H9 (cell line): ENCODE data around the gene GARNL3. TPM values are rescaled to one million over a fixed set of nuclear protein-coding genes. Genes with fewer than 3 reads are reported as not detected.

Experiments
- DNase-seq: peaks from one replicate; pipeline ENCODE4 v3.0.0-alpha.2; 2017
- H2AFZ ChIP-seq: one replicate; pipeline ENCODE4 v1.6.1; 2013; ENCODE audit warnings: mild to moderate bottlenecking, low read length, control low read depth, moderate library complexity
- H2AK5ac ChIP-seq: 2 replicates; pipeline ENCODE4 v1.6.1; 2013; ENCODE audit warnings: low read length, control low read depth, mixed read lengths; ENCODE audit not compliant: insufficient read length
- H2BK120ac ChIP-seq: one replicate; pipeline ENCODE4 v1.6.1; 2013; ENCODE audit warnings: low read depth, mild to moderate bottlenecking, low read length, control low read depth, inconsistent platforms; ENCODE audit not compliant: poor library complexity, severe bottlenecking
- H2BK12ac ChIP-seq: 2 replicates; pipeline ENCODE4 v1.6.1; 2013; ENCODE audit warnings: low read length, control low read depth, mixed read lengths, low read depth; ENCODE audit not compliant: insufficient read length
- H2BK15ac ChIP-seq: 2 replicates; pipeline ENCODE4 v1.6.1; 2013; ENCODE audit warnings: low read depth, low read length, control low read depth
- H2BK20ac ChIP-seq: one replicate; pipeline ENCODE4 v1.6.1; 2013; ENCODE audit warnings: low read depth, mild to moderate bottlenecking, low read length, control low read depth, inconsistent platforms; ENCODE audit not compliant: poor library complexity, severe bottlenecking
- H2BK5ac ChIP-seq: 2 replicates; pipeline ENCODE4 v1.6.1; 2013; ENCODE audit warnings: low read length, control low read depth, mixed read lengths; ENCODE audit not compliant: insufficient read length
- H3K14ac ChIP-seq: 2 replicates; pipeline ENCODE4 v1.6.1; 2013; ENCODE audit warnings: low read length, control low read depth; ENCODE audit not compliant: insufficient read depth
- H3K18ac ChIP-seq: 2 replicates; pipeline ENCODE4 v1.6.1; 2013; ENCODE audit warnings: low read depth, mild to moderate bottlenecking, mixed read lengths, low read length, control low read depth; ENCODE audit not compliant: insufficient read length
- H3K23ac ChIP-seq: 2 replicates; pipeline ENCODE4 v1.6.1; 2013; ENCODE audit warnings: low read length, control low read depth, mixed read lengths, low read depth; ENCODE audit not compliant: insufficient read length
- H3K23me2 ChIP-seq: 2 replicates; pipeline ENCODE4 v1.6.1; 2013; ENCODE audit warnings: low read depth, mild to moderate bottlenecking, mixed read lengths, low read length, control low read depth; ENCODE audit not compliant: insufficient read length, poor library complexity, severe bottlenecking
- H3K27ac ChIP-seq: 2 replicates; pipeline ENCODE4 v1.5.1; 2013; ENCODE audit warnings: low read length, control low read depth, mixed read lengths, low read depth; ENCODE audit not compliant: insufficient read length
- H3K27me3 ChIP-seq: 2 replicates; pipeline ENCODE4 v1.6.1; 2013; ENCODE audit warnings: low read length, control low read depth, inconsistent platforms; ENCODE audit not compliant: insufficient read depth
- H3K4ac ChIP-seq: 2 replicates; pipeline ENCODE4 v1.6.1; 2013; ENCODE audit warnings: low read depth, mild to moderate bottlenecking, control low read depth, inconsistent platforms, low read length, moderate library complexity
- H3K4me1 ChIP-seq: 2 replicates; pipeline ENCODE4 v1.6.1; 2013; ENCODE audit warnings: low read length, control low read depth, inconsistent platforms; ENCODE audit not compliant: insufficient read depth
- H3K4me2 ChIP-seq: 2 replicates; pipeline ENCODE4 v1.6.1; 2013; ENCODE audit warnings: low read length, control low read depth, mixed read lengths; ENCODE audit not compliant: insufficient read length, insufficient read depth
- H3K56ac ChIP-seq: 2 replicates; pipeline ENCODE4 v1.6.1; 2013; ENCODE audit warnings: low read depth, mild to moderate bottlenecking, mixed read lengths, low read length, control low read depth; ENCODE audit not compliant: insufficient read length
- H3K79me1 ChIP-seq: 2 replicates; pipeline ENCODE4 v1.6.1; 2013; ENCODE audit warnings: low read depth, mild to moderate bottlenecking, moderate library complexity, low read length, control low read depth, inconsistent platforms; ENCODE audit not compliant: insufficient read depth, poor library complexity, severe bottlenecking
- H3K79me2 ChIP-seq: 2 replicates; pipeline ENCODE4 v1.6.1; 2013; ENCODE audit warnings: low read length, control low read depth, inconsistent platforms; ENCODE audit not compliant: insufficient read depth
- H3K9ac ChIP-seq: 2 replicates; pipeline ENCODE4 v1.6.1; 2013; ENCODE audit warnings: low read length, control low read depth, mixed read lengths; ENCODE audit not compliant: insufficient read length; ENCODE audit errors: extremely low read depth
- H3K9me3 ChIP-seq: one replicate; pipeline ENCODE4 v1.6.1; 2013; ENCODE audit warnings: low read depth, low read length, inconsistent platforms; ENCODE audit not compliant: control insufficient read depth
- H3T11ph ChIP-seq: one replicate; pipeline ENCODE4 v1.6.1; 2013; ENCODE audit warnings: mild to moderate bottlenecking, low read length, control low read depth, inconsistent platforms
- H4K20me1 ChIP-seq: one replicate; pipeline ENCODE4 v1.6.1; 2013; ENCODE audit not compliant: control insufficient read depth, insufficient read length, insufficient read depth
- H4K5ac ChIP-seq: 2 replicates; pipeline ENCODE4 v1.6.1; 2013; ENCODE audit warnings: low read depth, mild to moderate bottlenecking, mixed read lengths, low read length, control low read depth; ENCODE audit not compliant: insufficient read length
- H4K8ac ChIP-seq: replicated peaks from 2 replicates; pipeline ENCODE4 v1.6.1; 2013; ENCODE audit warnings: low read length, control low read depth, mixed read lengths, low read depth; ENCODE audit not compliant: insufficient read length
- H4K91ac ChIP-seq: 2 replicates; pipeline ENCODE4 v1.6.1; 2013; ENCODE audit warnings: low read depth, mild to moderate bottlenecking, moderate library complexity, mixed read lengths, low read length, control low read depth; ENCODE audit not compliant: insufficient read length
- H3K27ac Mint-ChIP-seq, 3 experiments: 2 replicates in 2 of 3; 3 replicates in 1 of 3; pipeline ENCODE4 v1.8.0; 2020 to 2021; ENCODE audit warnings: mixed read lengths in 3 of 3, mild to moderate bottlenecking in 1 of 3, moderate library complexity in 1 of 3
- H3K27me3 Mint-ChIP-seq: 2 replicates; pipeline ENCODE4 v1.8.0; 2021; ENCODE audit warnings: low read depth, mild to moderate bottlenecking, moderate library complexity, mixed read lengths
- H3K36me3 Mint-ChIP-seq, 3 experiments: 2 replicates in 2 of 3; 3 replicates in 1 of 3; pipeline ENCODE4 v1.8.0; 2020 to 2021; ENCODE audit warnings: low read depth in 3 of 3, mixed read lengths in 3 of 3; ENCODE audit not compliant: insufficient read depth in 1 of 3
- H3K4me1 Mint-ChIP-seq, 2 experiments: 2 replicates each; pipeline ENCODE4 v1.8.0; 2020; ENCODE audit warnings: mixed read lengths in 2 of 2
- H3K4me3 Mint-ChIP-seq, 2 experiments: 2 replicates in 1 of 2; 3 replicates in 1 of 2; pipeline ENCODE4 v1.8.0; 2020 to 2021; ENCODE audit warnings: mild to moderate bottlenecking in 2 of 2, mixed read lengths in 2 of 2, moderate library complexity in 1 of 2
- H3K9me3 Mint-ChIP-seq, 2 experiments: 2 replicates in 1 of 2; 3 replicates in 1 of 2; pipeline ENCODE4 v1.8.0; 2020; ENCODE audit warnings: mild to moderate bottlenecking in 2 of 2, mixed read lengths in 2 of 2, moderate library complexity in 1 of 2
- CTCF ChIP-seq: fragments of 200-600 bp; sonication (generic); conservative IDR thresholded peaks from 3 replicates; pipeline ENCODE4 v1.8.0; 2021; ENCODE audit warnings: antibody characterized with exemption, mild to moderate bottlenecking
- WGBS: extraction: QIAGEN DNeasy Blood & Tissue Kit; methylation state at CpG from one replicate; pipeline ENCODE4 v1.1.7; 2013; ENCODE audit warnings: missing lambda C conversion rate, low lambda C conversion rate, mixed read lengths; ENCODE audit not compliant: insufficient read length; ENCODE audit errors: extremely low coverage; 5-methylcytosine and 5-hydroxymethylcytosine counted together
- total RNA-seq: library from RNA; stranded (reverse); gene quantifications from 2 replicates; pipeline ENCODE4 v1.2.1, GENCODE V29; 2021

The GARNL3 gene
- total RNA-seq, 1 experiment from 2014 or later, result 8.7 TPM

- Histone ChIP-seq H3K9me3 (no peaks in the 10 kb centered on the region), H2BK5ac (no peak overlapping the region), H3T11ph (no peak overlapping the region), H3K23ac (no peak overlapping the region), H4K8ac (no peak overlapping the region), H3K4ac (no peak overlapping the region), H3K27me3 (no peaks in the 10 kb centered on the region), H2BK20ac (no peak overlapping the region), H3K79me2 (no peaks in the 10 kb centered on the region), H3K79me1 (no peaks in the 10 kb centered on the region), H4K5ac (no peak overlapping the region), H2BK12ac (no peak overlapping the region), H4K91ac (no peak overlapping the region), H3K27ac (no peak overlapping the region), H3K23me2 (no peaks in the 10 kb centered on the region), H3K56ac (no peak overlapping the region), H2AK5ac (no peak overlapping the region), H3K4me2 (no peak overlapping the region), H3K14ac (no peak overlapping the region), H2AFZ (no peak overlapping the region), H3K18ac (no peak overlapping the region), H3K4me1 (no peaks in the 10 kb centered on the region), H2BK15ac (no peak overlapping the region), H3K9ac (no peak overlapping the region), H2BK120ac (no peak overlapping the region), H4K20me1 (no peaks in the 10 kb centered on the region)
- no CpG with 5 or more reads among the region's 8 CpGs for WGBS
- H3K9me3 Mint-ChIP-seq, result no peaks in the 10 kb centered on the region
- H3K4me1 Mint-ChIP-seq, result peaks cover 24 to 29% of the 10 kb centered on the region in 2 experiments
- H3K36me3 Mint-ChIP-seq, result no peaks in the 10 kb centered on the region; a peak in 1 of 7 replicates
- H3K27ac Mint-ChIP-seq, result peak overlapping the region in 1 of 3 experiments; percentile 42; a peak in 3 of 7 replicates
- H3K4me3 Mint-ChIP-seq, result no peak overlapping the region; a peak in 1 of 5 replicates
- no peak for TF ChIP-seq CTCF
- DNase-seq, result peak; percentile 45
- H3K27me3 Mint-ChIP-seq, result peaks cover 3% of the 10 kb centered on the region
Measured at GRCh38 chr9:127369428-127369827, 104.9 kb downstream of the GARNL3 start.
